Measurements from ENCODE around the gene UTP25.

GRCh38 chr1:209879539-209879938 is 51.8 kb downstream of the UTP25 start:
- TF ChIP-seq CTCF (IDR thresholded peaks at IDR 0.05) (no peak), ZNF423 (CRISPR knock-in tag; IDR thresholded peaks at IDR 0.05) (no peak), ELF4 (CRISPR knock-in tag; IDR thresholded peaks at IDR 0.05; ENCODE audit: low read depth) (no peak), ZBTB21 (CRISPR knock-in tag; IDR thresholded peaks at IDR 0.05; ENCODE audit: borderline replicate concordance) (no peak)
